HepG2 (cell line): ENCODE measurements around the gene CTPS2. TPM values are rescaled to one million over a fixed set of nuclear protein-coding genes. Genes with fewer than 3 reads are reported as not detected.
A peak's percentile ranks its signal among the peaks of the same experiment; 100 is the strongest.

Experiments used
- ATF7-NPFF ChIP-seq: sonication (generic); formaldehyde crosslinking; IDR thresholded peaks from 2 replicates; pipeline ENCODE4 v1.8.1; 2023; ENCODE audit warnings: mild to moderate bottlenecking, low read depth, missing genetic modification reagents, moderate library complexity
- FOXA1 ChIP-seq, 2 experiments: fragments of 450-650 bp in 1 of 2; sonication (generic) in 1 of 2; formaldehyde crosslinking in 1 of 2; IDR thresholded peaks; 2 replicates each; pipeline versions ENCODE4 v1.4.0 to v1.6.1; 2016 to 2020; ENCODE audit warnings: missing genetic modification reagents in 1 of 2
- HMG20A ChIP-seq: IDR thresholded peaks from 2 replicates; pipeline ENCODE4 v1.6.1; 2016; ENCODE audit warnings: borderline replicate concordance
- MEF2D ChIP-seq: sonication (generic); formaldehyde crosslinking; IDR thresholded peaks from 2 replicates; pipeline ENCODE4 v1.5.1; 2020; ENCODE audit warnings: mild to moderate bottlenecking, missing genetic modification reagents
- PPARG ChIP-seq: conservative IDR thresholded peaks from 2 replicates; pipeline ENCODE4 v1.6.1; 2016; ENCODE audit warnings: missing biosample characterization, missing genetic modification reagents
- SOX5 ChIP-seq: IDR thresholded peaks from 2 replicates; pipeline ENCODE4 v1.6.1; 2016; ENCODE audit warnings: borderline replicate concordance
- TBL1XR1 ChIP-seq: fragments of 150-350 bp; IDR thresholded peaks from 2 replicates; pipeline ENCODE4 v1.6.1; 2014; ENCODE audit warnings: borderline replicate concordance, low read length; ENCODE audit not compliant: partially characterized antibody
- TEAD3 ChIP-seq: optimal IDR thresholded peaks from 2 replicates; pipeline ENCODE3; 2016; ENCODE audit warnings: borderline replicate concordance
- ZNF251 ChIP-seq: sonication (generic); formaldehyde crosslinking; IDR thresholded peaks from 2 replicates; pipeline ENCODE4 v1.9.0; 2021; ENCODE audit warnings: mild to moderate bottlenecking, missing genetic modification reagents
- polyA plus RNA-seq, 8 experiments: library from polyadenylated mRNA; depleted of rRNA in 3 of 8; stranded (reverse) in 7 of 8; unstranded in 1 of 8; fragments of >200 nt; fragmentation: Illumina TruSeq in 4 of 8; extraction: Trizol in 4 of 8; gene quantifications; 2 replicates each; pipeline versions ENCODE4 v1.2.1 to v1.2.3, GENCODE V29; 2011 to 2016; ENCODE audit warnings: low read depth in 4 of 8, missing spikeins in 1 of 8, mixed read lengths in 1 of 8; ENCODE audit not compliant: insufficient read depth in 1 of 8
- total RNA-seq, 5 experiments: library from RNA; depleted of rRNA; stranded (reverse); fragments of >200 nt; fragmentation: Illumina TruSeq; extraction: Trizol; gene quantifications; 2 replicates each; pipeline ENCODE4 v1.2.3, GENCODE V29; 2016; ENCODE audit warnings: low read depth in 1 of 5
- TF ChIP-seq, protein P1 (sequence below): IDR thresholded peaks from 2 replicates; pipeline ENCODE4 v1.6.1; 2016; ENCODE audit warnings: missing compliant biosample characterization, missing genetic modification reagents, borderline replicate concordance
- TF ChIP-seq, protein P2 (sequence below): sonication (generic); formaldehyde crosslinking; IDR thresholded peaks from 2 replicates; pipeline ENCODE4 v1.4.0; 2020; ENCODE audit warnings: missing genetic modification reagents
- TF ChIP-seq, protein P3 (sequence below): sonication (generic); formaldehyde crosslinking; IDR thresholded peaks from 2 replicates; pipeline ENCODE4 v1.8.0; 2022; ENCODE audit warnings: missing genetic modification reagents, mild to moderate bottlenecking, moderate library complexity, borderline replicate concordance
- TF ChIP-seq, protein P4 (sequence below): sonication (generic); formaldehyde crosslinking; IDR thresholded peaks from 2 replicates; pipeline ENCODE4 v1.4.0; 2020; ENCODE audit warnings: missing genetic modification reagents, mild to moderate bottlenecking, borderline replicate concordance
- TF ChIP-seq, protein P5 (sequence below): sonication (generic); formaldehyde crosslinking; IDR thresholded peaks from 2 replicates; pipeline ENCODE4 v1.4.0; 2020; ENCODE audit warnings: missing genetic modification reagents, low read depth, mild to moderate bottlenecking, borderline replicate concordance
- TF ChIP-seq, protein P6 (sequence below): fragments of 450-650 bp; IDR thresholded peaks from 2 replicates; pipeline ENCODE4 v1.6.1; 2017; ENCODE audit warnings: mild to moderate bottlenecking
- TF ChIP-seq, protein P7 (sequence below): sonication (generic); formaldehyde crosslinking; IDR thresholded peaks from 2 replicates; pipeline ENCODE4 v1.9.0; 2021; ENCODE audit warnings: missing genetic modification reagents, mild to moderate bottlenecking, borderline replicate concordance

Gene CTPS2
- total and polyA plus RNA-seq, 2 of the 13 experiments (the other 11 are each of a cell fraction or from before 2014, with no cell fraction given) = 10.3 to 26.1 TPM

DNA sequence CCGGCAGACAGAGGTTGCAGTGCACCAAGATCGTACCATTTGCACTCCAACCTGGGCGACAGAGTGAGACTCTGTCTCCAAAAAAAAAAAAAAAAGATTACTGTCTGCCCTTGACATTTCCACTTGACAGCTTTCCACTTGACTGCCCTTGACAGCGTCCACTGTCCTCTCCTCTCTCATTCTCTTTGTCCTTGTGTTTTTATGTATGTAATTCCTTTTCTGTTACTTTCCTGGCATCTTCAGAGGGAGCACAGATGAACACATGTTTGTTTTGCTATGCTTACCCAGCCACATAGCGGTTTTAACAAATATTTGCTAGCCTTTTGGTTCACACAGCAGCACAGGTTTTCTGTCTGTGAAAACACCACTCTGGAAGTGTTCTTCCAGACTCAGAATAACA, 33.2 kb upstream of the CTPS2 start (continued):
- TF ChIP-seq HMG20A (peak; percentile 73; the same call in 1 of the 2 replicates), TBL1XR1 (peak; percentile 41), MEF2D (CRISPR knock-in tag) (no peak), PPARG (CRISPR knock-in tag) (no peak; the same call in 1 of the 2 replicates), ATF7-NPFF (CRISPR knock-in tag) (no peak), SOX5 (peak; percentile 95), TEAD3 (peak; percentile 55), FOXA1 (IDR thresholded peaks at IDR 0.05) (no peak), FOXA1 (CRISPR knock-in tag; IDR thresholded peaks at IDR 0.05) (peak; percentile 55), ZNF251 (no peak)
- TF ChIP-seq, protein P1, sequence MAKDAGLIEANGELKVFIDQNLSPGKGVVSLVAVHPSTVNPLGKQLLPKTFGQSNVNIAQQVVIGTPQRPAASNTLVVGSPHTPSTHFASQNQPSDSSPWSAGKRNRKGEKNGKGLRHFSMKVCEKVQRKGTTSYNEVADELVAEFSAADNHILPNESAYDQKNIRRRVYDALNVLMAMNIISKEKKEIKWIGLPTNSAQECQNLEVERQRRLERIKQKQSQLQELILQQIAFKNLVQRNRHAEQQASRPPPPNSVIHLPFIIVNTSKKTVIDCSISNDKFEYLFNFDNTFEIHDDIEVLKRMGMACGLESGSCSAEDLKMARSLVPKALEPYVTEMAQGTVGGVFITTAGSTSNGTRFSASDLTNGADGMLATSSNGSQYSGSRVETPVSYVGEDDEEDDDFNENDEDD (CRISPR knock-in tag) = no peak
- TF ChIP-seq, protein P2, sequence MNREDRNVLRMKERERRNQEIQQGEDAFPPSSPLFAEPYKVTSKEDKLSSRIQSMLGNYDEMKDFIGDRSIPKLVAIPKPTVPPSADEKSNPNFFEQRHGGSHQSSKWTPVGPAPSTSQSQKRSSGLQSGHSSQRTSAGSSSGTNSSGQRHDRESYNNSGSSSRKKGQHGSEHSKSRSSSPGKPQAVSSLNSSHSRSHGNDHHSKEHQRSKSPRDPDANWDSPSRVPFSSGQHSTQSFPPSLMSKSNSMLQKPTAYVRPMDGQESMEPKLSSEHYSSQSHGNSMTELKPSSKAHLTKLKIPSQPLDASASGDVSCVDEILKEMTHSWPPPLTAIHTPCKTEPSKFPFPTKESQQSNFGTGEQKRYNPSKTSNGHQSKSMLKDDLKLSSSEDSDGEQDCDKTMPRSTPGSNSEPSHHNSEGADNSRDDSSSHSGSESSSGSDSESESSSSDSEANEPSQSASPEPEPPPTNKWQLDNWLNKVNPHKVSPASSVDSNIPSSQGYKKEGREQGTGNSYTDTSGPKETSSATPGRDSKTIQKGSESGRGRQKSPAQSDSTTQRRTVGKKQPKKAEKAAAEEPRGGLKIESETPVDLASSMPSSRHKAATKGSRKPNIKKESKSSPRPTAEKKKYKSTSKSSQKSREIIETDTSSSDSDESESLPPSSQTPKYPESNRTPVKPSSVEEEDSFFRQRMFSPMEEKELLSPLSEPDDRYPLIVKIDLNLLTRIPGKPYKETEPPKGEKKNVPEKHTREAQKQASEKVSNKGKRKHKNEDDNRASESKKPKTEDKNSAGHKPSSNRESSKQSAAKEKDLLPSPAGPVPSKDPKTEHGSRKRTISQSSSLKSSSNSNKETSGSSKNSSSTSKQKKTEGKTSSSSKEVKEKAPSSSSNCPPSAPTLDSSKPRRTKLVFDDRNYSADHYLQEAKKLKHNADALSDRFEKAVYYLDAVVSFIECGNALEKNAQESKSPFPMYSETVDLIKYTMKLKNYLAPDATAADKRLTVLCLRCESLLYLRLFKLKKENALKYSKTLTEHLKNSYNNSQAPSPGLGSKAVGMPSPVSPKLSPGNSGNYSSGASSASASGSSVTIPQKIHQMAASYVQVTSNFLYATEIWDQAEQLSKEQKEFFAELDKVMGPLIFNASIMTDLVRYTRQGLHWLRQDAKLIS (CRISPR knock-in tag) = no peak
- TF ChIP-seq, protein P3, sequence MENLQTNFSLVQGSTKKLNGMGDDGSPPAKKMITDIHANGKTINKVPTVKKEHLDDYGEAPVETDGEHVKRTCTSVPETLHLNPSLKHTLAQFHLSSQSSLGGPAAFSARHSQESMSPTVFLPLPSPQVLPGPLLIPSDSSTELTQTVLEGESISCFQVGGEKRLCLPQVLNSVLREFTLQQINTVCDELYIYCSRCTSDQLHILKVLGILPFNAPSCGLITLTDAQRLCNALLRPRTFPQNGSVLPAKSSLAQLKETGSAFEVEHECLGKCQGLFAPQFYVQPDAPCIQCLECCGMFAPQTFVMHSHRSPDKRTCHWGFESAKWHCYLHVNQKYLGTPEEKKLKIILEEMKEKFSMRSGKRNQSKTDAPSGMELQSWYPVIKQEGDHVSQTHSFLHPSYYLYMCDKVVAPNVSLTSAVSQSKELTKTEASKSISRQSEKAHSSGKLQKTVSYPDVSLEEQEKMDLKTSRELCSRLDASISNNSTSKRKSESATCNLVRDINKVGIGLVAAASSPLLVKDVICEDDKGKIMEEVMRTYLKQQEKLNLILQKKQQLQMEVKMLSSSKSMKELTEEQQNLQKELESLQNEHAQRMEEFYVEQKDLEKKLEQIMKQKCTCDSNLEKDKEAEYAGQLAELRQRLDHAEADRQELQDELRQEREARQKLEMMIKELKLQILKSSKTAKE = peak; percentile 72; the same call in 1 of the 2 replicates
- TF ChIP-seq, protein P4, sequence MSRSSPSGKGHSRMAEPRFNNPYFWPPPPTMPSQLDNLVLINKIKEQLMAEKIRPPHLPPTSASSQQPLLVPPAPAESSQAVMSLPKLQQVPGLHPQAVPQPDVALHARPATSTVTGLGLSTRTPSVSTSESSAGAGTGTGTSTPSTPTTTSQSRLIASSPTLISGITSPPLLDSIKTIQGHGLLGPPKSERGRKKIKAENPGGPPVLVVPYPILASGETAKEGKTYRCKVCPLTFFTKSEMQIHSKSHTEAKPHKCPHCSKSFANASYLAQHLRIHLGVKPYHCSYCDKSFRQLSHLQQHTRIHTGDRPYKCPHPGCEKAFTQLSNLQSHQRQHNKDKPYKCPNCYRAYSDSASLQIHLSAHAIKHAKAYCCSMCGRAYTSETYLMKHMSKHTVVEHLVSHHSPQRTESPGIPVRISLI (CRISPR knock-in tag) = peak; percentile 87
- TF ChIP-seq, protein P5, sequence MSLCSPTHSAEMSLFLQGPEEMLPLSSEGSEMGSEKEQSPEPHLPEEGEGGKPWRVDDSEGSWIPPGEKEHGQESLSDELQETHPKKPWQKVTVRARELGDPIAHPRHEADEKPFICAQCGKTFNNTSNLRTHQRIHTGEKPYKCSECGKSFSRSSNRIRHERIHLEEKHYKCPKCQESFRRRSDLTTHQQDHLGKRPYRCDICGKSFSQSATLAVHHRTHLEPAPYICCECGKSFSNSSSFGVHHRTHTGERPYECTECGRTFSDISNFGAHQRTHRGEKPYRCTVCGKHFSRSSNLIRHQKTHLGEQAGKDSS (CRISPR knock-in tag) = no peak
- TF ChIP-seq, protein P6, sequence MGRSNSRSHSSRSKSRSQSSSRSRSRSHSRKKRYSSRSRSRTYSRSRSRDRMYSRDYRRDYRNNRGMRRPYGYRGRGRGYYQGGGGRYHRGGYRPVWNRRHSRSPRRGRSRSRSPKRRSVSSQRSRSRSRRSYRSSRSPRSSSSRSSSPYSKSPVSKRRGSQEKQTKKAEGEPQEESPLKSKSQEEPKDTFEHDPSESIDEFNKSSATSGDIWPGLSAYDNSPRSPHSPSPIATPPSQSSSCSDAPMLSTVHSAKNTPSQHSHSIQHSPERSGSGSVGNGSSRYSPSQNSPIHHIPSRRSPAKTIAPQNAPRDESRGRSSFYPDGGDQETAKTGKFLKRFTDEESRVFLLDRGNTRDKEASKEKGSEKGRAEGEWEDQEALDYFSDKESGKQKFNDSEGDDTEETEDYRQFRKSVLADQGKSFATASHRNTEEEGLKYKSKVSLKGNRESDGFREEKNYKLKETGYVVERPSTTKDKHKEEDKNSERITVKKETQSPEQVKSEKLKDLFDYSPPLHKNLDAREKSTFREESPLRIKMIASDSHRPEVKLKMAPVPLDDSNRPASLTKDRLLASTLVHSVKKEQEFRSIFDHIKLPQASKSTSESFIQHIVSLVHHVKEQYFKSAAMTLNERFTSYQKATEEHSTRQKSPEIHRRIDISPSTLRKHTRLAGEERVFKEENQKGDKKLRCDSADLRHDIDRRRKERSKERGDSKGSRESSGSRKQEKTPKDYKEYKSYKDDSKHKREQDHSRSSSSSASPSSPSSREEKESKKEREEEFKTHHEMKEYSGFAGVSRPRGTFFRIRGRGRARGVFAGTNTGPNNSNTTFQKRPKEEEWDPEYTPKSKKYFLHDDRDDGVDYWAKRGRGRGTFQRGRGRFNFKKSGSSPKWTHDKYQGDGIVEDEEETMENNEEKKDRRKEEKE = no peak
- TF ChIP-seq, protein P7, sequence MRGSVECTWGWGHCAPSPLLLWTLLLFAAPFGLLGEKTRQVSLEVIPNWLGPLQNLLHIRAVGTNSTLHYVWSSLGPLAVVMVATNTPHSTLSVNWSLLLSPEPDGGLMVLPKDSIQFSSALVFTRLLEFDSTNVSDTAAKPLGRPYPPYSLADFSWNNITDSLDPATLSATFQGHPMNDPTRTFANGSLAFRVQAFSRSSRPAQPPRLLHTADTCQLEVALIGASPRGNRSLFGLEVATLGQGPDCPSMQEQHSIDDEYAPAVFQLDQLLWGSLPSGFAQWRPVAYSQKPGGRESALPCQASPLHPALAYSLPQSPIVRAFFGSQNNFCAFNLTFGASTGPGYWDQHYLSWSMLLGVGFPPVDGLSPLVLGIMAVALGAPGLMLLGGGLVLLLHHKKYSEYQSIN = no peak
